A549 (cell line): ENCODE measurements around the gene CCDC171. TPM values are rescaled to one million over a fixed set of nuclear protein-coding genes. Genes with fewer than 3 reads are reported as not detected.

ENCODE experiments used
- ATAC-seq, 2 experiments: fragments of 200-7000 bp in 1 of 2; fragments of >200 bp in 1 of 2; cut with Nextera tagmentation in 1 of 2; cut with Tn5 transposase in 1 of 2; 3 replicates each; pipeline versions ENCODE4 v1.8.0 to v1.9.1; 2018 to 2020; ENCODE audit warnings: mild to moderate bottlenecking in 1 of 2, moderate library complexity in 1 of 2
- CTCF ChIA-PET: fragments of 300-600 bp; sonication (Branson Sonifier 250); formaldehyde crosslinking; extraction: SDS; loops from one replicate; lab custom pipeline; 2021; ENCODE audit warnings: antibody characterized with exemption, inconsistent platforms; lab: Yijun Ruan, JAX
- POLR2A ChIA-PET: fragments of 350-600 bp; formaldehyde crosslinking; extraction: SDS; loops from one replicate; lab custom pipeline; 2021; ENCODE audit warnings: antibody characterized with exemption, inconsistent platforms; lab: Yijun Ruan, JAX
- DNase-seq, 2 experiments: peaks; one replicate each; pipeline versions ENCODE4 v3.0.0 to v3.0.0-alpha.2; 2011 to 2016; ENCODE audit warnings: low read depth in 1 of 2, low spot score in 1 of 2
- FAIRE-seq: peaks from 2 replicates; lab custom pipeline; 2011; peaks lifted over from hg19 to GRCh38; lab: Jason Lieb, UNC
- H3K27ac ChIP-seq, 2 experiments: fragments of >200 bp; sonication (Bioruptor Twin); formaldehyde crosslinking; 3 replicates each; pipeline ENCODE4 v1.5.1; 2016 to 2017
- H3K4me1 ChIP-seq: fragments of >200 bp; sonication (Bioruptor Twin); formaldehyde crosslinking; 3 replicates; pipeline ENCODE4 v1.6.1; 2016
- H3K4me2 ChIP-seq: fragments of >200 bp; sonication (Bioruptor Twin); formaldehyde crosslinking; 3 replicates; pipeline ENCODE4 v1.6.1; 2016
- H3K4me3 ChIP-seq: fragments of >200 bp; sonication (Bioruptor Twin); formaldehyde crosslinking; 3 replicates; pipeline ENCODE4 v1.5.1; 2016
- H3K9me3 ChIP-seq: fragments of >200 bp; sonication (Bioruptor Twin); formaldehyde crosslinking; 3 replicates; pipeline ENCODE4 v1.6.1; 2016
- CBX2 ChIP-seq: fragments of 200-600 bp; sonication (generic); IDR thresholded peaks from 2 replicates; pipeline ENCODE4 v1.6.1; 2016; ENCODE audit warnings: low read depth, mild to moderate bottlenecking, borderline replicate concordance
- CHD4 ChIP-seq: fragments of 200-600 bp; sonication (generic); IDR thresholded peaks from 2 replicates; pipeline ENCODE4 v1.6.1; 2016; ENCODE audit warnings: antibody characterized with exemption, mild to moderate bottlenecking, borderline replicate concordance
- EHF ChIP-seq: fragments of 250-450 bp; sonication (Bioruptor Pico); IDR thresholded peaks from 2 replicates; pipeline ENCODE4 v1.5.0; 2020; ENCODE audit warnings: mild to moderate bottlenecking
- EHMT2 ChIP-seq: fragments of 200-600 bp; sonication (generic); IDR thresholded peaks from 2 replicates; pipeline ENCODE4 v1.6.1; 2016; ENCODE audit warnings: antibody characterized with exemption, low read depth, mild to moderate bottlenecking, moderate library complexity
- FOSB ChIP-seq: fragments of 250-450 bp; sonication (Bioruptor Pico); IDR thresholded peaks from 2 replicates; pipeline ENCODE4 v1.5.0; 2020; ENCODE audit warnings: mild to moderate bottlenecking, moderate library complexity
- FOSL2 ChIP-seq, 2 experiments: fragments of 450-650 bp in 1 of 2; fragments of >200 bp in 1 of 2; sonication (Bioruptor Twin) in 1 of 2; formaldehyde crosslinking; IDR thresholded peaks; 2 replicates each; pipeline versions ENCODE4 v1.5.0 to v1.6.1; 2016 to 2020; ENCODE audit warnings: mild to moderate bottlenecking in 1 of 2, moderate library complexity in 1 of 2
- GATA3 ChIP-seq: IDR thresholded peaks from 2 replicates; pipeline ENCODE4 v1.6.1; 2012; ENCODE audit warnings: borderline replicate concordance
- HDAC2 ChIP-seq: fragments of 200-600 bp; sonication (generic); IDR thresholded peaks from 2 replicates; pipeline ENCODE4 v1.6.1; 2016
- HOXA7 ChIP-seq: fragments of 250-450 bp; sonication (Bioruptor Pico); IDR thresholded peaks from 2 replicates; pipeline ENCODE4 v1.5.0; 2020; ENCODE audit warnings: mild to moderate bottlenecking, moderate library complexity
- HOXB13 ChIP-seq: fragments of 250-450 bp; sonication (Bioruptor Pico); IDR thresholded peaks from 2 replicates; pipeline ENCODE4 v1.5.0; 2020; ENCODE audit warnings: low read depth, mild to moderate bottlenecking, moderate library complexity
- JUNB ChIP-seq: fragments of >200 bp; sonication (Bioruptor Twin); formaldehyde crosslinking; IDR thresholded peaks from 2 replicates; pipeline ENCODE4 v1.6.1; 2016
- KDM5A ChIP-seq: fragments of 200-600 bp; sonication (generic); IDR thresholded peaks from 2 replicates; pipeline ENCODE4 v1.6.1; 2016; ENCODE audit warnings: antibody characterized with exemption, mild to moderate bottlenecking
- MAFK ChIP-seq: fragments of 450-650 bp; IDR thresholded peaks from 2 replicates; pipeline ENCODE4 v1.6.1; 2014; ENCODE audit not compliant: partially characterized antibody
- MYC ChIP-seq: IDR thresholded peaks from 2 replicates; pipeline ENCODE4 v1.6.1; 2012; ENCODE audit warnings: mild to moderate bottlenecking, inconsistent platforms, low read length, improper control_type of control experiment, borderline replicate concordance
- SMC3 ChIP-seq: fragments of >200 bp; sonication (Bioruptor Twin); formaldehyde crosslinking; IDR thresholded peaks from 3 replicates; pipeline ENCODE4 v1.6.1; 2018; ENCODE audit warnings: inconsistent platforms
- TP53 ChIP-seq: fragments of 250-450 bp; sonication (Bioruptor Pico); IDR thresholded peaks from 2 replicates; pipeline ENCODE4 v1.5.0; 2021; ENCODE audit warnings: mild to moderate bottlenecking, moderate library complexity
- ZSCAN20 ChIP-seq: fragments of 250-450 bp; sonication (Bioruptor Pico); IDR thresholded peaks from 2 replicates; pipeline ENCODE4 v1.8.0; 2022; ENCODE audit warnings: mild to moderate bottlenecking, moderate library complexity
- WGBS: methylation state at CpG from one replicate; pipeline ENCODE4 v1.1.6; 2017; ENCODE audit errors: missing lambda C conversion rate; 5-methylcytosine and 5-hydroxymethylcytosine counted together
- polyA plus RNA-seq, 4 experiments: library from polyadenylated mRNA; depleted of rRNA in 3 of 4; stranded (reverse); fragments of >200 nt; fragmentation: RNase III in 1 of 4; extraction: RNeasy Plus Mini Kit Qiagen cat#74134 plus additional on column Dnase treatment in 1 of 4; gene quantifications; 2 replicates in 3 of 4; 3 replicates in 1 of 4; pipeline ENCODE4 v1.2.3, GENCODE V29; 2011 to 2017
- TF ChIP-seq, protein P1 (sequence below): IDR thresholded peaks from 2 replicates; pipeline ENCODE4 v1.6.1; 2012
- TF ChIP-seq, protein P2 (sequence below): IDR thresholded peaks from 2 replicates; pipeline ENCODE4 v1.6.1; 2012
- TF ChIP-seq, protein P3 (sequence below): IDR thresholded peaks from 2 replicates; pipeline ENCODE4 v1.6.1; 2012; ENCODE audit warnings: low read depth, borderline replicate concordance
- TF ChIP-seq, protein P4 (sequence below): fragments of 450-650 bp; IDR thresholded peaks from 2 replicates; pipeline ENCODE4 v1.6.1; 2014; ENCODE audit warnings: antibody characterized with exemption
- TF ChIP-seq, protein P5 (sequence below): fragments of 250-450 bp; sonication (Bioruptor Pico); IDR thresholded peaks from 2 replicates; pipeline ENCODE4 v1.5.0; 2020; ENCODE audit warnings: low read depth, mild to moderate bottlenecking, moderate library complexity
- TF ChIP-seq, protein P6 (sequence below): fragments of 250-450 bp; sonication (Bioruptor Pico); IDR thresholded peaks from 2 replicates; pipeline ENCODE4 v1.5.0; 2021; ENCODE audit warnings: mild to moderate bottlenecking, moderate library complexity, borderline replicate concordance

Gene CCDC171
- polyA plus RNA-seq, 2 of the 4 experiments (the other 2 are of a cell fraction): 0.88 to 1.3 TPM

DNA sequence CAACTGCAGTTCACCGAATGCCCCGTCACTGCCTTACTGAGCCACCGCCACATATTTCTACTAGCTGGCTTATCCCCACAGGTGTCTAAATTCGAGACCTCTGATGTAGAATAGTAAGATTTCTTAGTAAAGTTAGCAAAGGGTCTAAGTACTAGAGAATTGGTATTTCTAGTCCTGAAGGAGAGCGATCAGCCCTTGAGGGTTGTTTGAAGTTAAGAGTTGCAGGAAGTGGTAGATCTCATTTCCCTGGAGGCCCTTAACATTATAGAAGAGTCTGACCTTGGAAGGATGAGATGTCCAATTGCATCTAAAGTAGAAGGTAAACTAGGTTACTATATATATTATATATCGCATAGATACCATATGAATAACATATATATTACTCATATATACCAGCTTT lies 451.8 kb downstream of the CCDC171 start:
- no peak overlapping the region for H3K27ac ChIP-seq
- H3K4me3 ChIP-seq: no peak overlapping the region
- ChIA-PET CTCF (no interaction called here), POLR2A (no interaction called here)
- WGBS: 80% methylated on average over 6 of the region's 6 CpGs
- ATAC-seq (no peak), FAIRE-seq (no peak), DNase-seq (no peak)
- H3K9me3 ChIP-seq: 0 out of 3 replicates have a peak, but pooled peaks cover 4% of the 10 kb centered on the region
- peaks cover 17% of the 10 kb centered on the region for H3K4me1 ChIP-seq
- no peak overlapping the region for H3K4me2 ChIP-seq
- TF ChIP-seq EHMT2 (no peak), HDAC2 (no peak), HOXA7 (CRISPR knock-in tag) (no peak)
- TF ChIP-seq, protein P1, sequence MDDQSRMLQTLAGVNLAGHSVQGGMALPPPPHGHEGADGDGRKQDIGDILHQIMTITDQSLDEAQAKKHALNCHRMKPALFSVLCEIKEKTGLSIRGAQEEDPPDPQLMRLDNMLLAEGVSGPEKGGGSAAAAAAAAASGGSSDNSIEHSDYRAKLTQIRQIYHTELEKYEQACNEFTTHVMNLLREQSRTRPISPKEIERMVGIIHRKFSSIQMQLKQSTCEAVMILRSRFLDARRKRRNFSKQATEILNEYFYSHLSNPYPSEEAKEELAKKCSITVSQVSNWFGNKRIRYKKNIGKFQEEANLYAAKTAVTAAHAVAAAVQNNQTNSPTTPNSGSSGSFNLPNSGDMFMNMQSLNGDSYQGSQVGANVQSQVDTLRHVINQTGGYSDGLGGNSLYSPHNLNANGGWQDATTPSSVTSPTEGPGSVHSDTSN: no peak

DNA sequence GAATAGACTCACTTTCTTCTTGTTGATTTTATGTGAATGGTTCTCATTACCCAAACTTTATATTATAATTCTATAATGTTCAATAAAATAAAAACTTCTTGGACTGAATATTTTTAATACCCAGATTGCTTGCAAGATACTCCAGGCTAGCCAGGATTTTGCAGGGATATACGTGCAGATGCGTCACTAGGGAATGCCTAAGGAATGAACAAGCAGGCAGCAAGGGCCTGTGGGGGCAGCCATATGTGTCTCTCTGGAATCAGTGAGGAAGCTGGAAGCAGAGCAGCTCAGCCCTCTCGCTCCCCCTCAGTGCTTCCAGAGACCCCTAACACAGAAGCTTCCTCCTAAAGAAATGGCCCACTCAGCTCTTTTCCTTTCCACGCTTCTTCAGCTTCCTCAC lies 457.4 kb downstream of the CCDC171 start:
- Histone ChIP-seq H3K4me2 (no peak overlapping the region), H3K27ac (no peak overlapping the region), H3K4me3 (no peak overlapping the region), H3K9me3 (0 out of 3 replicates have a peak, but pooled peaks cover 6% of the 10 kb centered on the region), H3K4me1 (peaks cover 19% of the 10 kb centered on the region)
- no peak for ATAC-seq
- no peak for DNase-seq
- CTCF ChIA-PET: interaction anchor here (1.1 kb wide), 1 partner anchor 11 kb away, joined by 3 read pairs; no protein-coding TSS in a partner anchor
- FAIRE-seq: no peak
- POLR2A ChIA-PET: no interaction called here
- peak; percentile 28 for TF ChIP-seq MAFK
- TF ChIP-seq, protein P2, sequence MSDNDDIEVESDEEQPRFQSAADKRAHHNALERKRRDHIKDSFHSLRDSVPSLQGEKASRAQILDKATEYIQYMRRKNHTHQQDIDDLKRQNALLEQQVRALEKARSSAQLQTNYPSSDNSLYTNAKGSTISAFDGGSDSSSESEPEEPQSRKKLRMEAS: no peak
- WGBS: 79% methylated on average over 4 of the region's 4 CpGs

DNA sequence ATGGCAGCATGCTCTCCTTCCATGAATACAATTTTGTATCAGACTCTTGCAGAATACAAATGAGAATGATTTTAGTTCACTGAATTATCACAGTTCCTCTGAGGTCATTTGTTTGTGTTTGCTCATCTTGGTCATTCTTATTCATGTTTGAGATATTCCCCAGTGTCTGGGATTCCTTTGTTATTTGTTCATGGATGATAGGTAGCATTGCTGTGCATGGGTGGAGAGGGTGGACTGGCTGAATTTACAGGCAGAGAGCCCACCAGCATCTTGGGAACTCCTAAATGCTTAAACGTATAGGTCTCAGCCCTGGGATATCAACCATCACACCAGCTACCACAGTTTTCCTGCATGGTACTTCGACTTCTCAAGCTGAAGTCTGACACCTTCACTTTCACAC lies 459.8 kb downstream of the CCDC171 start:
- ChIA-PET POLR2A (no interaction called here), CTCF (interaction anchor here (1.3 kb wide), 1 partner anchor 46 kb away, joined by 3 read pairs; no protein-coding TSS in a partner anchor)
- H3K27ac ChIP-seq: peak overlapping the region; percentile 50 to 59
- peak in 1 of 2 experiments; percentile 47 for DNase-seq
- H3K4me2 ChIP-seq: peak overlapping the region; percentile 44
- H3K9me3 ChIP-seq: peaks cover 16% of the 10 kb centered on the region
- peaks cover 19% of the 10 kb centered on the region for H3K4me1 ChIP-seq
- TF ChIP-seq FOSL2 (IDR thresholded peaks at IDR 0.05): 0 out of 2 replicates have a peak, but pooled peaks have one; percentile 17
- peak; percentile 37; the same call in 1 of the 2 replicates for TF ChIP-seq FOSL2 (CRISPR knock-in tag; IDR thresholded peaks at IDR 0.05)
- TF ChIP-seq HOXB13: no peak
- peak; percentile 21; the same call in 1 of the 2 replicates for TF ChIP-seq JUNB
- no peak for FAIRE-seq
- no peak overlapping the region for H3K4me3 ChIP-seq
- peak; percentile 66 to 87; a peak in 5 of 6 replicates for ATAC-seq
- 12% methylated on average over 2 of the region's 2 CpGs for WGBS

DNA sequence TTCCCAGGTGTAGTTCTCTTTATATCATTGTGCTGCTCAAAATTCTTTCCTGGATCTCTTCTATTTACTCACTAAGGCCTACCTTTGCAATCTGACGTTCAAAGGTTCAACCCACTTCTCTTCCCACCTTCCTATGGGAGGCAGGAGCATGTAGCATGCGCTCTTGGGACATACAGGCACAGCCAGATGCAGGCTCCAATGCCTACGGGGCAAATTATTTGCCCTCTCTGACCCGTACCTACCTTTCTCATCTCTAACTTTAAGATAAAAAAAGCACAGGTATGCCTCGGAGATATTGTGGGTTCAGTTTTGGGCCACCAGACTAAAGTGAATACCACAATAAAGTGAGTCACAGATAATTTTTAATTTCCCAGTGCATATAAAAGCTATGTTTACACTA lies 460.5 kb downstream of the CCDC171 start:
- Histone ChIP-seq H3K9me3 (peaks cover 21% of the 10 kb centered on the region), H3K4me3 (no peak overlapping the region), H3K4me1 (peaks cover 19% of the 10 kb centered on the region), H3K27ac (peak overlapping the region; percentile 50 to 59; a peak in 4 of 6 replicates), H3K4me2 (no peak overlapping the region)
- WGBS: 58% methylated on average over 5 of the region's 5 CpGs
- ChIA-PET POLR2A (no interaction called here), CTCF (interaction anchor here (1.3 kb wide), 1 partner anchor 46 kb away, joined by 3 read pairs; no protein-coding TSS in a partner anchor)
- FAIRE-seq: no peak
- no peak for DNase-seq
- no peak for ATAC-seq
- TF ChIP-seq FOSB (CRISPR knock-in tag) (no peak), HDAC2 (no peak), TP53 (CRISPR knock-in tag) (no peak), MYC (no peak), EHF (CRISPR knock-in tag) (no peak), GATA3 (no peak), CHD4 (no peak), CBX2 (no peak), KDM5A (no peak), ZSCAN20 (CRISPR knock-in tag) (no peak), SMC3 (no peak)
- TF ChIP-seq, protein P3, sequence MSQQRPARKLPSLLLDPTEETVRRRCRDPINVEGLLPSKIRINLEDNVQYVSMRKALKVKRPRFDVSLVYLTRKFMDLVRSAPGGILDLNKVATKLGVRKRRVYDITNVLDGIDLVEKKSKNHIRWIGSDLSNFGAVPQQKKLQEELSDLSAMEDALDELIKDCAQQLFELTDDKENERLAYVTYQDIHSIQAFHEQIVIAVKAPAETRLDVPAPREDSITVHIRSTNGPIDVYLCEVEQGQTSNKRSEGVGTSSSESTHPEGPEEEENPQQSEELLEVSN: no peak
- TF ChIP-seq, protein P4, sequence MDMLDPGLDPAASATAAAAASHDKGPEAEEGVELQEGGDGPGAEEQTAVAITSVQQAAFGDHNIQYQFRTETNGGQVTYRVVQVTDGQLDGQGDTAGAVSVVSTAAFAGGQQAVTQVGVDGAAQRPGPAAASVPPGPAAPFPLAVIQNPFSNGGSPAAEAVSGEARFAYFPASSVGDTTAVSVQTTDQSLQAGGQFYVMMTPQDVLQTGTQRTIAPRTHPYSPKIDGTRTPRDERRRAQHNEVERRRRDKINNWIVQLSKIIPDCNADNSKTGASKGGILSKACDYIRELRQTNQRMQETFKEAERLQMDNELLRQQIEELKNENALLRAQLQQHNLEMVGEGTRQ: no peak
- TF ChIP-seq, protein P5, sequence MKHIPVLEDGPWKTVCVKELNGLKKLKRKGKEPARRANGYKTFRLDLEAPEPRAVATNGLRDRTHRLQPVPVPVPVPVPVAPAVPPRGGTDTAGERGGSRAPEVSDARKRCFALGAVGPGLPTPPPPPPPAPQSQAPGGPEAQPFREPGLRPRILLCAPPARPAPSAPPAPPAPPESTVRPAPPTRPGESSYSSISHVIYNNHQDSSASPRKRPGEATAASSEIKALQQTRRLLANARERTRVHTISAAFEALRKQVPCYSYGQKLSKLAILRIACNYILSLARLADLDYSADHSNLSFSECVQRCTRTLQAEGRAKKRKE (CRISPR knock-in tag): no peak
- TF ChIP-seq, protein P6, sequence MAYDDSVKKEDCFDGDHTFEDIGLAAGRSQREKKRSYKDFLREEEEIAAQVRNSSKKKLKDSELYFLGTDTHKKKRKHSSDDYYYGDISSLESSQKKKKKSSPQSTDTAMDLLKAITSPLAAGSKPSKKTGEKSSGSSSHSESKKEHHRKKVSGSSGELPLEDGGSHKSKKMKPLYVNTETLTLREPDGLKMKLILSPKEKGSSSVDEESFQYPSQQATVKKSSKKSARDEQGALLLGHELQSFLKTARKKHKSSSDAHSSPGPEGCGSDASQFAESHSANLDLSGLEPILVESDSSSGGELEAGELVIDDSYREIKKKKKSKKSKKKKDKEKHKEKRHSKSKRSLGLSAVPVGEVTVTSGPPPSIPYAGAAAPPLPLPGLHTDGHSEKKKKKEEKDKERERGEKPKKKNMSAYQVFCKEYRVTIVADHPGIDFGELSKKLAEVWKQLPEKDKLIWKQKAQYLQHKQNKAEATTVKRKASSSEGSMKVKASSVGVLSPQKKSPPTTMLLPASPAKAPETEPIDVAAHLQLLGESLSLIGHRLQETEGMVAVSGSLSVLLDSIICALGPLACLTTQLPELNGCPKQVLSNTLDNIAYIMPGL (CRISPR knock-in tag): no peak
